ENCODE data around the gene CTSZ.
"Not testable (repeated sequence)": the region's sequence is repeated elsewhere in the genome, so short reads cannot be mapped to it uniquely, and the experiment has no call there.

Gene CTSZ

DNA sequence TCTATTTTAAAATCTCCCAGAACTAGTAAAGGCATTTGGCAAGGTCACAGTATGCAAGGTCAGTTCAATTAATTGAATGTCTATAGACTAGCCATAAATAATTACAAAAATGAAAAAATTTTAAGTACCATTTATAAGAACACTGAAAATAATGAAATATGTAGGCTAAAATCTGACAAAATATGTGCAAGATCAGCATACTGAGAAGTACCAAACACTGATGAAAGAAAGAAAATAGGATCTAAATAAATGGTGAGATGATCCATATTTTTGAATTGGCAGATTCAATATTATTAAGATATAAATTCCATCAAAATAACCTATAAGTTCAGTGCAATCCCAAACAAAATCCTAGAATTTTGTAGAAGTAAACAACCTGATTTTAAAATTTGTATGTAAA lies 54.0 kb downstream of the CTSZ start:
- ATAC-seq, result no peak
- TF ChIP-seq ZNF565 (CRISPR knock-in tag; conservative IDR thresholded peaks at IDR 0.05; ENCODE audit: low read depth), result no peak
- TF ChIP-seq ZC3H10 (CRISPR knock-in tag; IDR thresholded peaks at IDR 0.05), result no peak
- no peak for TF ChIP-seq ESRRG (CRISPR knock-in tag; IDR thresholded peaks at IDR 0.05)
- TF ChIP-seq SNAI2 (CRISPR knock-in tag; IDR thresholded peaks at IDR 0.05), result no peak
- no peak for TF ChIP-seq ZFP3 (CRISPR knock-in tag; IDR thresholded peaks at IDR 0.05)
- TF ChIP-seq ZNF8 (CRISPR knock-in tag; IDR thresholded peaks at IDR 0.05), result no peak
- TF ChIP-seq, protein P1, sequence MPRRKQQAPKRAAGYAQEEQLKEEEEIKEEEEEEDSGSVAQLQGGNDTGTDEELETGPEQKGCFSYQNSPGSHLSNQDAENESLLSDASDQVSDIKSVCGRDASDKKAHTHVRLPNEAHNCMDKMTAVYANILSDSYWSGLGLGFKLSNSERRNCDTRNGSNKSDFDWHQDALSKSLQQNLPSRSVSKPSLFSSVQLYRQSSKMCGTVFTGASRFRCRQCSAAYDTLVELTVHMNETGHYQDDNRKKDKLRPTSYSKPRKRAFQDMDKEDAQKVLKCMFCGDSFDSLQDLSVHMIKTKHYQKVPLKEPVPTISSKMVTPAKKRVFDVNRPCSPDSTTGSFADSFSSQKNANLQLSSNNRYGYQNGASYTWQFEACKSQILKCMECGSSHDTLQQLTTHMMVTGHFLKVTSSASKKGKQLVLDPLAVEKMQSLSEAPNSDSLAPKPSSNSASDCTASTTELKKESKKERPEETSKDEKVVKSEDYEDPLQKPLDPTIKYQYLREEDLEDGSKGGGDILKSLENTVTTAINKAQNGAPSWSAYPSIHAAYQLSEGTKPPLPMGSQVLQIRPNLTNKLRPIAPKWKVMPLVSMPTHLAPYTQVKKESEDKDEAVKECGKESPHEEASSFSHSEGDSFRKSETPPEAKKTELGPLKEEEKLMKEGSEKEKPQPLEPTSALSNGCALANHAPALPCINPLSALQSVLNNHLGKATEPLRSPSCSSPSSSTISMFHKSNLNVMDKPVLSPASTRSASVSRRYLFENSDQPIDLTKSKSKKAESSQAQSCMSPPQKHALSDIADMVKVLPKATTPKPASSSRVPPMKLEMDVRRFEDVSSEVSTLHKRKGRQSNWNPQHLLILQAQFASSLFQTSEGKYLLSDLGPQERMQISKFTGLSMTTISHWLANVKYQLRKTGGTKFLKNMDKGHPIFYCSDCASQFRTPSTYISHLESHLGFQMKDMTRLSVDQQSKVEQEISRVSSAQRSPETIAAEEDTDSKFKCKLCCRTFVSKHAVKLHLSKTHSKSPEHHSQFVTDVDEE (CRISPR knock-in tag; IDR thresholded peaks at IDR 0.05), result no peak
- TF ChIP-seq, protein P2, sequence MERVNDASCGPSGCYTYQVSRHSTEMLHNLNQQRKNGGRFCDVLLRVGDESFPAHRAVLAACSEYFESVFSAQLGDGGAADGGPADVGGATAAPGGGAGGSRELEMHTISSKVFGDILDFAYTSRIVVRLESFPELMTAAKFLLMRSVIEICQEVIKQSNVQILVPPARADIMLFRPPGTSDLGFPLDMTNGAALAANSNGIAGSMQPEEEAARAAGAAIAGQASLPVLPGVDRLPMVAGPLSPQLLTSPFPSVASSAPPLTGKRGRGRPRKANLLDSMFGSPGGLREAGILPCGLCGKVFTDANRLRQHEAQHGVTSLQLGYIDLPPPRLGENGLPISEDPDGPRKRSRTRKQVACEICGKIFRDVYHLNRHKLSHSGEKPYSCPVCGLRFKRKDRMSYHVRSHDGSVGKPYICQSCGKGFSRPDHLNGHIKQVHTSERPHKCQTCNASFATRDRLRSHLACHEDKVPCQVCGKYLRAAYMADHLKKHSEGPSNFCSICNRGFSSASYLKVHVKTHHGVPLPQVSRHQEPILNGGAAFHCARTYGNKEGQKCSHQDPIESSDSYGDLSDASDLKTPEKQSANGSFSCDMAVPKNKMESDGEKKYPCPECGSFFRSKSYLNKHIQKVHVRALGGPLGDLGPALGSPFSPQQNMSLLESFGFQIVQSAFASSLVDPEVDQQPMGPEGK (CRISPR knock-in tag; IDR thresholded peaks at IDR 0.05; ENCODE audit: borderline replicate concordance), result no peak
- TF ChIP-seq RARB (CRISPR knock-in tag; IDR thresholded peaks at IDR 0.05), result no peak

- no peak for ATAC-seq
- TF ChIP-seq SNAI2 (CRISPR knock-in tag; IDR thresholded peaks at IDR 0.05) (no peak), CSRNP3 (CRISPR knock-in tag; IDR thresholded peaks at IDR 0.05) (no peak), ZNF70 (CRISPR knock-in tag; IDR thresholded peaks at IDR 0.05) (no peak), RARB (CRISPR knock-in tag; IDR thresholded peaks at IDR 0.05) (no peak), ESRRG (CRISPR knock-in tag; IDR thresholded peaks at IDR 0.05) (no peak), TOX (CRISPR knock-in tag; IDR thresholded peaks at IDR 0.05; ENCODE audit: borderline replicate concordance) (no peak), GLIS3 (CRISPR knock-in tag; IDR thresholded peaks at IDR 0.05) (no peak), PPARA (CRISPR knock-in tag; IDR thresholded peaks at IDR 0.05; ENCODE audit: borderline replicate concordance) (no peak), OSR1 (CRISPR knock-in tag; IDR thresholded peaks at IDR 0.05) (no peak), ISL1 (CRISPR knock-in tag; IDR thresholded peaks at IDR 0.05) (no peak), TCF4 (CRISPR knock-in tag; IDR thresholded peaks at IDR 0.05; ENCODE audit: borderline replicate concordance) (no peak), ZNF8 (CRISPR knock-in tag; IDR thresholded peaks at IDR 0.05) (no peak), CSDC2 (CRISPR knock-in tag; IDR thresholded peaks at IDR 0.05) (no peak), POU6F1 (CRISPR knock-in tag; IDR thresholded peaks at IDR 0.05; ENCODE audit: borderline replicate concordance, low read depth) (no peak)
- TF ChIP-seq, protein P2 (CRISPR knock-in tag; IDR thresholded peaks at IDR 0.05; ENCODE audit: borderline replicate concordance), result no peak
- TF ChIP-seq, protein P3, sequence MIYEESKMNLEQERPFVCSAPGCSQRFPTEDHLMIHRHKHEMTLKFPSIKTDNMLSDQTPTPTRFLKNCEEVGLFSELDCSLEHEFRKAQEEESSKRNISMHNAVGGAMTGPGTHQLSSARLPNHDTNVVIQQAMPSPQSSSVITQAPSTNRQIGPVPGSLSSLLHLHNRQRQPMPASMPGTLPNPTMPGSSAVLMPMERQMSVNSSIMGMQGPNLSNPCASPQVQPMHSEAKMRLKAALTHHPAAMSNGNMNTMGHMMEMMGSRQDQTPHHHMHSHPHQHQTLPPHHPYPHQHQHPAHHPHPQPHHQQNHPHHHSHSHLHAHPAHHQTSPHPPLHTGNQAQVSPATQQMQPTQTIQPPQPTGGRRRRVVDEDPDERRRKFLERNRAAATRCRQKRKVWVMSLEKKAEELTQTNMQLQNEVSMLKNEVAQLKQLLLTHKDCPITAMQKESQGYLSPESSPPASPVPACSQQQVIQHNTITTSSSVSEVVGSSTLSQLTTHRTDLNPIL (CRISPR knock-in tag; IDR thresholded peaks at IDR 0.05; ENCODE audit: low read depth), result no peak
These were observed 56.5 kb downstream of the CTSZ start for GRCh38 chr20:58950603-58951002.

DNA sequence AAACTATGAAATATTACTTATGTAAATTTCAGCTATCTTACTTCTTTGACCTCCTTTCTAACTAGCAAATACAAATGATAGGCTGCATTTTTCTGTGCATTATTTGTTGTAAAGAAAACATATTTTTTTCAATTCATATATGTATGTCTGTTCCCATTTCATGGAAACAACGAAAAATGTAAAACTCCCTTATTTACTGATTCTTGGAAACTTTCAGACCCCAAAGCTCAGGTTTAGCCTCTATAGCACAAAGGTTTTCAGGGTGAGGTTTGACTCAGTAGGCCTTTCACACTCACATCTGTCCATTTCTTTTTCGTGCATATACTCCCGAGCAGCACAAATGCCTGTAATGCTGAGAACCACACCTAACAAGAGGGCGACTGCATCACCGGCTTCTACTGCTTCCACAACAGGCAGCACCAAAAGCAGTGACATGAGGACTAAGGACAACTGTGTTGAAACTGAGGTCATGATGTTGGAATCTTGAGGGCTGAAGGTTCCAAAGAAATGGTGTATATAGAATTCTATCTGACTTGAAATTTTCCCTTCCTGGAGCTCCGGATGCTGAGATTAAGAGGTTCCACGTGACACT lies 59.2 kb downstream of the CTSZ start:
- ATAC-seq, result not testable (repeated sequence)

Measured in SK-N-SH treated with all-trans-retinoic acid at 6 μM for 48 hours (cell line).